Sciatic nerve (tissue), 2 donors: ENCODE measurements around the gene DHRS4. TPM values are rescaled to one million over a fixed set of nuclear protein-coding genes. Genes with fewer than 3 reads are reported as not detected.
"Not testable (repeated sequence)": the region's sequence is repeated elsewhere in the genome, so short reads cannot be mapped to it uniquely, and the experiment has no call there.

Source experiments
- ATAC-seq: fragments of 200-7000 bp; cut with Tn5 transposase; one replicate; pipeline ENCODE4 v1.9.1; 2020; ENCODE audit warnings: mild to moderate bottlenecking, moderate library complexity
- DNase-seq: peaks from one replicate; pipeline ENCODE4 v3.0.0-alpha.2; 2020; ENCODE audit warnings: low spot score
- intact Hi-C: fragments of 100-400 bp; cut with DNase I; formaldehyde crosslinking; loops from one replicate; pipeline ENCODE4 v1.14.2; 2022
- total RNA-seq: library from RNA; stranded (reverse); fragmentation: NEBNext Ultra II Directional; extraction: Animal tissue kit (Norgen Biotek cat#: 25700); gene quantifications from one replicate; pipeline ENCODE4 v1.2.1, GENCODE V29; 2021
- donor health status: DM: no; HTN: no; CAD: no.
- donor health status: DM: no; HTN: no; CAD: no.

DHRS4 gene
- total RNA-seq, 1 donor from 2014 or later: 24.3 TPM

DNA sequence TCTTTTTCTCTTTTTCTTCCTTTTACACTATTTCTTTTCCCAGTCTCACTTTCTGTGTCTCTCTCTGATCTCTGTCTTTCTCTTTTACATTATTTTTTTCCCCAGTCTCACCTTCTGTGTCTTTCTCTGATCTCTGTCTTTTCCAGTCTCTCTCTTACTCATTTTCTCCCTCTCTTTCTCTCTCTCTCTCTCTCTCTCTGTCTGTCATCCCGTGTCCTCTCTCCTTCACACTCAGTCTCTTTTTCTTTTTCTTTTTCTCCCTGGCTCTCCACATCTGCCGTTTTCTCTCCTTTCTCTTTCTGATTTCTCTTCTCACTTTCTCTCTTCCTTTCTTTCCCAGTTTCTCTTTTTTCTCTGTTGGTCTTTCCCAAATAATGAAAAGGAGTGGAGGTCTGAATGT lies 57.5 kb downstream of the DHRS4 start:
- no peak for ATAC-seq
- intact Hi-C loops: no loop called here
- no peak for DNase-seq

DNA sequence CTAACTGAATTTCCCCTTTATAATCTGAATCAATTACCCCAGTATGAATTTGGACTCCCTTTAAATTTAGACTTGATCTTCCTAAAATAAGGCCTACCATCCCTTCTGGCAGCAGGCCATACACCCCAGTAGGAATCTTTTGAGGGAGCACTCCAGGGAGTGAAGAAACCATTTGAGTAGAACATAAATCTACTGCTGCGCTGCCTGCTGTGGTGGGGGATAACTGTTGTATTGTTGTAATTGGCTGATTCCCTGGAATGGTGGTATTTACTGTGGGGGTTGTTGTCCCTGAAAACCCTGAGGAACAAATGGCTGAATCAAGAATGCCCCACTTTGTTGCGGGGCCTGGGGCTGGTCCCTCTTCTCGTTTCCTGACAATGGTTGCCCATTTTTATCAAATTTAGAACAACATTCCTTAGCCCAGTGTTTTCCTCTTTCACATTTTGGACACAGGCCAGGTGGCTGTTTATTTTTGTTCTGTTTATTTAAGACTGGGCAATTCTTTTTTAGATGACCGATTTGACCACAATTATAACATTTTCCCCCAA lies 59.2 kb downstream of the DHRS4 start:
- intact Hi-C loops, DNase-seq, ATAC-seq: not testable (repeated sequence)

DNA sequence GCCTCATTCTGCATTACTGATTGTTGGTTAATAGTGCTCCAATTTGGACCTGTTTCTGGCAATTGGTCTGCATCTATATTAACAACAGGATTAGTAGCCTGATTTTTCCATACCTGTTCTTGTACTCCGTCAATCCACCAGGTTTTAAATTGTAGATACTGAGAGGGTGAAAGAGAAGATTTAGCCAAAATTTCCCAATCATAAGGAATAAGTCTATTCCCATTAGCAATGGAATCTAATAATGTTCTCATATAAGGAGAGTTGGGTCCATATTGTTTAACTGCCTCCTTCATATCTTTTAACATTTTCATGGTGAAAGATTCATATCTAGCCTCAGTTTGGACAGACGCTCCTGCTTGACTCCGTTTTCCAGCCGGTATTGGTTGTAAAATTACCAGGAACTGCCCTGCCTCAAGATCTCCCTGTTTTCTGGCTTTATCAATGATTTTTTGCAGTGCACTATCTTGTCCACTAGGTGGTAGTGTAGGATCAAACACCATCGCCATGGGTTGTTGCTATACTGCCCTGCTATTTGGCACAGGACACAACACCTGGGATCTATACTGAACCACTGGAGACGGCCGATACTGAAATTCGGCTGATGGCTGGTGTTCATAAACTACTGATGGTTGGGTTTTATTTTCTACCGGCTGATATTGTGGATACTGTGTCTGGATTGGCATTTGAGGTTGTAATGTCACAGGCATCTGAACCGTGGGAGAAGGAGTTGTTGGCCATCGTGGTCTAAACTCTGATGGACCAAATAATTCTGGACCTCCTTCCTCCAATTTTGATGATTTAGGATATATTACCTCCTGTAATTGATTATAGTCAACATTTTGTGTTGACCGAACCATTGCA lies 60.3 kb downstream of the DHRS4 start:
- intact Hi-C loops: no loop called here
- peak; percentile 88 for ATAC-seq
- DNase-seq: no peak

DNA sequence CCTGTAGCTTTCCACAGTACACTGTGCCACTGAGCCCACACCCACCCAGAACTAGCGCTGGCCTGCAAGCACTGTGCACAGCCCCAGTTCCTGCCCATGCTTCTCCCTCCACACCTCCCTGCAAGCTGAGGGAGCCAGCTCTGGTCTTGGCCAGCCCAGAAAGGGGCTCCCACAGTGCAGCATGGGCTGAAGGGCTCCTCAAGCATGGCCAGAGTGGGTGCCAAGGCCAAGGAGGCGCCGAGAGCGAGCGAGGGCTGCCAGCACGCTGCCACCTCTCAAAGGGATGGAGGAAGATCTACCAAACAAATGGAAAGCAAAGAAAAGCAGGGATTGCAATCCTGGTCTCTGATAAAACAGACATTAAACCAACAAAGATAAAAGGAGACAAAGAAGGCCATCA lies 62.2 kb downstream of the DHRS4 start:
- DNase-seq, ATAC-seq, intact Hi-C loops: not testable (repeated sequence)

Other genes with a start within 250 kb of the DHRS4 start
- 23.0 TPM for gene DHRS4L2, start 35.2 kb downstream of the DHRS4 start, total RNA-seq
- 0.58 TPM for gene CARMIL3, start 98.2 kb downstream of the DHRS4 start, total RNA-seq
- gene CPNE6, start 117.8 kb downstream of the DHRS4 start, total RNA-seq: not detected
- gene PCK2, start 140.5 kb downstream of the DHRS4 start, total RNA-seq: 11.9 TPM
- gene DCAF11, start 161.0 kb downstream of the DHRS4 start, total RNA-seq: 47.6 TPM
- gene NRL, start 161.2 kb downstream of the DHRS4 start, total RNA-seq: 2.9 TPM
- gene FITM1, start 176.9 kb downstream of the DHRS4 start, total RNA-seq: 0.76 TPM
- gene PSME1, start 182.4 kb downstream of the DHRS4 start, total RNA-seq: 116 TPM
- 14.8 TPM for gene EMC9, start 187.8 kb downstream of the DHRS4 start, total RNA-seq
- gene PSME2, start 192.8 kb downstream of the DHRS4 start, total RNA-seq: 77.7 TPM
- gene RNF31, start 193.7 kb downstream of the DHRS4 start, total RNA-seq: 61.5 TPM
- gene IRF9, start 207.5 kb downstream of the DHRS4 start, total RNA-seq: 107 TPM
- 20.9 TPM for gene REC8, start 218.3 kb downstream of the DHRS4 start, total RNA-seq
- 17.7 TPM for gene IPO4, start 235.0 kb downstream of the DHRS4 start, total RNA-seq
- gene TM9SF1, start 241.7 kb downstream of the DHRS4 start, total RNA-seq: 40.8 TPM